Activated effector memory CD4-positive, alpha-beta T cell treated with anti-CD3 and anti-CD28 coated beads, Interleukin-2, amount 50 U/mL, for 16 hours (primary cell): ENCODE measurements around the gene CHD2.
"Not testable (repeated sequence)": the region's sequence is repeated elsewhere in the genome, so short reads cannot be mapped to it uniquely, and the experiment has no call there.

ENCODE experiments used
- DNase-seq: peaks from one replicate; pipeline ENCODE4 v3.0.0-alpha.2; 2020

The CHD2 gene

DNA sequence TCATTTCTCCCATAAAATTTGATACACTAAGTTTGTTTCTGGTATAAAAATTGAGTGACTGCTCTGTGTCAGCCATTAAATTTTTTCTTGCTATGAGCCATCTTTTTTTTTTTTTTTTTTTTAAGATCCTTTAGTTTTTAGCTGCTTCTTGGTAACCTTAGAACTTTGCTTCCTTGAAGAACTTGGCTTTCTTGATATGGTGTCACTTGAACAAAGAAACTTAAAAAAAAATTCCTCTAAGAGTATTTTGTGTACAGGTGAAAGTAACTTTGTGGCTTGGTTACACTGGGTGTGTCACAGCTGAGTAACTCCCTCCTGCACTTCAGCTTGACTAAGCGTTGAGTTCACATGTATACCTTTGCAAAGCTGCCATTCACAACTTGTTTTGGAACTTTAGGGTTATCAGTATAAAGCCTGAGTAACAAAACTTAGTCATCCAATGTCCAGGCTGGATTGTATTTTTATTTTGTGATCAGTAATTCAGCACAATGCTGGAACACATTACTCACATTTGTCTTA lies 6.5 kb downstream of the CHD2 start:
- DNase-seq, result peak; percentile 83

DNA sequence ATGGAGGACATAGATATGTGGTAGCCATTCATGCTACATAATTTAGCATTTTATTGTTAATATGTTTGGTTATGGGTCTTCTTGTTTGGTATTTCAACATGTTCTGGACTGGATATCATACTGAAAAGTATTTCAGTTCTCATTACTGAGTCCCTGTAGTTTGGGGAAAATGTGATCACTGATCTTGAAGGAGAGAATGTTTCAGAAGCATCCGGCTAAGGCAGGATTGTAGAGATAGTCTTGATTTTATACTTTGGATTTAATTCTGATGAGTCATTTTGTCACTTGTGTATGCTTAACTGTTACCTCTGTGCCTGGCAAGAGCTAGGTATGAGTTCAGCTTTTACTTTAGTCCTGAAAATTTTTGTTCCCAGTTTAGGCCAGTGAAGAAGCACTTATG lies 7.1 kb downstream of the CHD2 start:
- DNase-seq, result no peak

DNA sequence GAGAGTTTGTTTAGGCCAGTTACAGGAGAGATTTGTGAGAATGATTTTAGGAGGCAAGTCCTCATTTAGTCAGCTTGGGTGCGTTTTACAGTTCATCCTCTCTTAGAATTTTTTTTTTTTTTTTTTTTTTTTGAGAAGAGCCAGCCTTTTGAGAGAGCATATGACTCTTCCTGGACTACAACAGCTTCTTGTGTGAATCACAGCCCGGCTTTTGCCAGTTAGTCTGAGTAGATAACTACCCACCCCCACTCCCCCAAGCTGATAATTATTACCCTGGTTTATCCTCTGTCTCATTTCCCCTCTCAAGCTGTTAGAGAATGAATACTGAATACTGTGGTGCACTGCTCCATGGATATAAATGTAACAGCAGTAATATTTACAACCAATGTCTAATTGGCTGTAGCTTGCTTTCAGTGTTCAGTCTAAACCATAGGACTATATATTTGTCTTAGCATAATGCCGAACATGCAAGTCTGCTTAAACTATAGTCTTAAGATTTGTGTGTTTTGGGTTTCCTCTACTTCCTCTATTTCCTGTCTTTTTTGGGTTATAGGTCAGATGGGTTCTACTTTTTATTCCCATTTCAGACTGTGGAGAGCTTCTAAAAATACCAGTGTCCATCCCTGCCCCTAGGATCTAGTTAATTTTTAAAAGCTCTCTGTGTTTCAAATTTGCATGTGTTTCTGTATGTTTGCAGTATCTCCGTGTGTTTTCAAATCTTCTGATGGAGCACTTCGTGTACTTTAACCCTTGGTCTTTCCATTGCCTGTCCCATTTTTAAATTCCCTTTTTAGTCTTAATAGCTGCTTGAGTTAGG lies 8.0 kb downstream of the CHD2 start:
- peak; percentile 74 for DNase-seq

DNA sequence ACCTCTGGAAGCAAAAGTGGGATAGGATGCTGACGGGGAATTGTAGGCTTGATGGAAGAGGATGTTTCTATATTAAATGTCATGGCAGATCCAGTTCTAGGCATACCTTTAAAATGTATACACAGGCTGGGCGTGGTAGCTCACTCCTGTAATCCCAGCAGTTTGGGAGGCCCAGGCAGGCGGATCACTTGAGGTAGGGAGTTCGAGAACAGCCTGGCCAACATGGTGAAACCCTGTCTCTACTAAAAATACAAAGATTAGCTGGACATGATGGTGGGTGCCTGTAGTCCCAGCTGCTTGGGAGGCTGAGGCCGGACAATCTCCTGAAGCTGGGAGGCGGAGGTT lies 8.6 kb downstream of the CHD2 start:
- no peak for DNase-seq

DNA sequence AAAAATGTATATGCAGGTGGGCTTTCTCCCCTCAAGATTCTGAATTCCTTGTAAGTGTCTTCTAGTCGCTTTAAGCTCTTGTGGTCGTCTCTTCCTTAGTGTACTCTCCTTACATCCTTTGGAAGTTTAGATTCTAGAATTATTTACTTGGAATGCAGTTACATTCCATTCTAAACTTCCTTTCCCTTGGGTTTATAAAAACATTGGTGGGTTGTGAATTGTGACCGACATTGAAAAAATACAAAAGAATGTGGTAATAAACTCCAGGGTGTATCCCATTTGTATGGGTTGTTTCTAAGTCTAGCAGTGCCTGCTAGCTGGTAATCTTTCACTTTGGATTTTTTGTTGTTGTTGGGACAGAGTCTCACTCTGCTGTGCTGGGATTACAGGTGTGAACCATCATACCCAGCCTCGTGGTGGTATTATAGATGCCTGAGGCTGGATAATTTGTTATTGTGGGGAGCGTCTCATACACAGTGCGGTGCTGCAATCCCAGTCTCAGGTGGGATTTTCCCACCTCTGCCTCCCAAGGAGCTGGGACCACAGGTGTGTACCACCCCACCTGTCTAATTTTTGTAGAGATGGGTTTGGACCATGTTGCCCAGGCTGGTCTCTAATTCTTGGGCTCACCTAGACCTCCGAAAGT lies 9.1 kb downstream of the CHD2 start:
- no peak for DNase-seq

DNA sequence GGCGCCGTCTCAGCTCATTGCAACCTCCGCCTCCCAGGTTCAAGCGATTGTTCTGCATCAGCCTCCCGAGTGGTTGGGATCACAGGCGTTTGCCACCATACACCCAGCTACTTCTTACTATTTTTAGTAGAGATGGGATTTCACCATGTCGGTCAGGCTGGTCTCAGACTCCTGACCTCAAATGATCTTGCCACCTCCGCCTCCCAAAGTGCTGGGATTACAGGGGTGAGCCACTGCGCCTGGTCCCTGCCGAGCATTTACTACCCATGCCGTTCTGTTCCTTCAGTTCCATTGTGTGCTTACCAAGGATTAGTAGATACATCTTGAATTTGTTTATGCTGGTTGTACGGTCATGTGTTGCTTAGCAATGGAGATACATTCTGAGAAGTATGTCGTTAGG lies 10.3 kb downstream of the CHD2 start:
- no peak for DNase-seq

DNA sequence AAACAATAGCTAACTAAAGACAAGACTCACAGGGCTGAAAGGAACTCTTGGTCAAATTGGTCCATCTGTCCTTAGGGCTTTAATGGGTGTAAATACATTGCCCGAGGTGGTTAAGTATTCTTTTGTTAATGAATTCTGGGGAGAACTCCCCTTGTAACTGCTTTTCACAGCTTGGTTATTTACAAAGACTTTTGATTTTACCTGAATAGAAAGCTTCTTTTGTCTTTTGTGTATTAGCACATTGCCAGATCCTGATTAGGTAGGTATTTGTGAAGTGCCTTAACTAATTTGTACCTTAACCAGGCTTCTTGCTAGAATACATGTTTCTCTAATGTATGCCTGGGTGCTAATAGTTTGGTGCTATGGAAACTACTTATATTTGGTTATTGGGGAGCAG lies 14.0 kb downstream of the CHD2 start:
- no peak for DNase-seq

DNA sequence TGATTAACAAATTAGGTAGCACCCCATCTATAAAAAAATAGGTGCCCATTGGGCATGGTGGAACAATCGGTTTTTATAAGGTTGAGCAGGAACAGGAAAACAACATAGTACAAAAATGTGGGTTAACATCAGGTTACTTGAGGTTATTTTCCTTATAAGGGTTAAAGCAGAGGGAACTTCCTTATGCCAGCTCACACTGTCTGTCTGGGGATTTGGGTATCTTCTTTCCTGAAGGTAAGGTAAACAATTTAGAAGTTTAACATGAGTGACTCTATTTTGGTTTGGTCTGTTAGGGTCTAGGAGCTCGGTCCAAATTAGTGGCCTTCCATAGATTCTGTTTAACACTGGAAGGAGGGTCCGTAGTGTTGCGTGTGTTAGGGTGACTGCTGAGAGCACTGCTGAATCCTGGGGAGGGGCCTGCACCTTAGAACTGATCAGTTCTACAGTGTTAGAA lies 14.7 kb downstream of the CHD2 start:
- DNase-seq, result no peak

DNA sequence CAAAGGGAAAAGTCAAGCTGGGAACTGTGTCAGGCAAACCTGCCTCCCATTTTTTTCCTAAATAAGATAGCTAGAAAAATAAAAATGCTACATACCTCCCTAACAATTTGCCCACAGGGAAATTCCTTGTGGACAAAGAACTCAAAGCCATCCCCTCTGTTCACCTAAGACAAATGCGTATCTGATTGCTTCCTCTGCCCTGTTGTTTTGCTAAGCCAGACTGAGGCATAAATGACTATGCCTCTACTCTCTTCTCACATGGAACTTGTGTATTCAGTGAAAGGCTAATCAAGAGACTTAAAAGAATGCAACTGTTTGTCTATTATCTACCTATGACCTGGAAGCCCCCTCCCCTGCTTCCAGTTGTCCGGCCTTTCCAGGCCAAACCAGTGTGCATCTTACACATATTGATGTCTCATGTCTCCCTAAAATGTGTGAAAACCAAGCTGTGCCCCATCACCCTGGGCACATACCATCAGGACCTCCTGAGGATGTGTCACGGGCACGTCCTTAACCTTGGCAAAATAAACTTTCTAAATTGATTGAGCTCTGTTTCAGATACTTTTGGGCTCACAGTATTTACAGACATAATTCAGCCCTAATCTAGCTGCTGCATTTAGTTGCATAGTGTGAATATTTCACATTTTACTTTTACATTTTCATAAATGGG lies 15.8 kb downstream of the CHD2 start:
- no peak for DNase-seq

DNA sequence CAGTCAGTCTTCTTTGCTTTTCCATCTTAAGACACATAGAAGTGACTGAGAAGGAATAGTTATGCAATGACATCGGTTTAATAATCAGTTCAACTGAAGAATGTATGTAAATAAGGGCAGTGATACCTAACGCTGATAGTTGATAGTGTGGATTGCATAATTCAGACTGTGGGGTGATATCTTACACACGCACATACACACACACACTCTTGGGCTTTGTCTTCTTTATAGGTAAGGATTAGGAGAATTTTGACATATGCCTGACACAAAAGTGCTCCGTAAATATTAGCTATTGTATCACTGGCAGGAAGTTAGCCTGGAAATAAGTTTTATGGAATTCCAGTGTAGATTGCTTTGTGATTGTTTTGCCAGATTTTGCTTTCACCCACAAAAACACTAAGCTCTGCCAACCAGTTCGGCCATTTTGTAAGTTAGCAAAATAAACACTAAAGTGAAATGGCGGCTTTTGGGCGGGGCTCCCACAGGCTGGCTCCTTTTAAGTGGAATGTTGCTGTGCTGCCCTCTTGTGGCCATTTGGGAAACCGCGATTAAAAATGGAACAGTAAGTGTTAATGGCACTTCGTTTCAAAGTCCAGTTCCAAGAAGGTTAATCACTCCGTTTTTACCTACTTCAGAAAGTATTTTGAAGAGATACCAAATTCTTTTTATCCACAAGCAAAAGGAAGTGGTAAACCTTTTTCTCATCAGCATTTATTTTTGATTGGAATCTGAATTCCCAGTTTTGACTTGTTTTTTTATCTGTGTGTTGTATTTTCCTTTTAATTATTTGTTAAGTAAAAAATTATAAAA lies 17.7 kb downstream of the CHD2 start:
- peak; percentile 97 for DNase-seq

DNA sequence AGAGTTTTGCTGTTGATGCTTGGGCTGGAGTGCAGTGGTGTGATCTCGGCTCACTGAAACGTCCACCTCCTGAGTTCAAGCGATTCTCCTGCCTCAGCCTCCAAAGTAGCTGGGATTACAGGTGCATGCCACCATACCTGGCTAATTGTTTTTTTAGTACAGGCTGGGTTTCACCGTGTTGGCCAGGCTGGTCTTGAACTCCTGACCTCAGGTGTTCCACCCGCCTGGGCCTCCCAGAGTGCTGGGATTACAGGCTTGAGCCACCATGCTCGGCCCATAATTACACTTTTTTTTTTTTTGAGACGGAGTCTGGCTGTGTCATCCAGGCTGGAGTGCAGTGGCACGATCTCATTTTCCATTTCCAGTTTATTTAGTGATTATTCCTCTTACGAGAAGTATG lies 18.8 kb downstream of the CHD2 start:
- DNase-seq, result not testable (repeated sequence)

DNA sequence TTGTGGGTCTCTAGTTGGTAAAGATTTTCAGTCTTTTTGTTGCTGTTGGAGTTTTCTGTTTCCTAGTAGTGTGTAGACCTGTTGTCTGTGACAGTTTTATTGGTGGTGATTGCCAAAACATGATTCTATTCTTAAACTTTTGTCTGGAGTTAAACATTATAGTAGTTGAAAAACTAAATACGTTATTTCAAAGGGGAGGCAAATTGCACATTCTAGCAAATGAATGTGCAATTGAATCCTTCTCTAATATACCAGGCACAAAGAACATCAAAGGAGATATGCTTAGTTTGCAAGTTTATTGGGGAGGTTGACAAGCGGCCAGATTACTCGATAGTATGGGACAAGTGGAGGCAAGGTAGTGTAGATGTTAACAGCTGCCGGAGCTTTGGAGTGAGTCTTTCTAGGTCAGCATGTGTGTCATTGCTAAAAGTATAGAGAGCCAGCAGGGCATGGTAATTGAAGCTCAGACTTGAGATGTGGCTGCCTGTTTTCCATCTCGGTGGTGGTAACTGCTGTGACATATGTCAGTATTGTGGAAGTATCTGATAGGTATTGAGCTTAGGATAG lies 20.6 kb downstream of the CHD2 start:
- no peak for DNase-seq

DNA sequence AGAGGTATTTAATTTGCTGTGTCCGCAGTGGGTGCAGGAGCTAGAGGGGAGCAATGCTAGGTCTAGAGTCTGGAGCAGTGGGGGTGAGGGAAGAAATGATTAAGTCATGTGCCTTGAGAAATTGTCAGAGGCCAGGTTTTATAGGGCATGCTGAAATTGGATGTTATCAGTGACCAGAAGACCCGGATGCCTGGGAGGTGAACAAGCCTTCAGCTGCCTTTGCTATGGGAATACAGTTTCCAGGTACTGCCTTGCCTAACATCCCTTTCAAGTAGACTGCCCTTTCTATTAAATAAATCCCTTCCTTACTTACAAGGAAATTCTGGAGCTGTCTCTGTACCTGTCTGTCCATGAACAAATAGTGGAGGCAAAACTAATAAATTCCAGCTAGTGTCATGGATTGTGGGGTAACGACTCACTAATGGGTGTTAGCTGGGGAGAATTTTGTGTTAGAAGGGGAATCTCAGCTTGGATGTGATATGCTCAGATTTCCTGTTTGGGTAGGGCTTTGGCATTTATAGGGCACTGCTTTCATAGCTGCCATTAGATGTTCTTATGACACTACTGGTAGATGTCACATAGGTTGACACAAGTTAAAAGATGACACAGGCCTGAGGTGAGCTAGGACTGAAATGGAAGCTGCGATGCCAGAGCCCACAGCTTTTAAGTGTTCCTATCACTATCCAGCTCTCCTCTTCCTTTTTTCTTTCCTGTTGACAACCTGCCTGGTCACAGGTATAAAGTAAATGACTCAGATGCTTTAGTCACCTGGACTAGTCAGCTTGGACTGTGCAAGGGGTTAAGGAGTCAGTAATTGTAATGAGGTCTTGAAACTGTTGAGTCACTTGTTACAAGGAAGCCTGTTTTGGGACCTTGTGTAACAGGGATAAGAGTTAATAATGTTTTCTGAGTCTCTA lies 21.3 kb downstream of the CHD2 start:
- peak; percentile 69 for DNase-seq

DNA sequence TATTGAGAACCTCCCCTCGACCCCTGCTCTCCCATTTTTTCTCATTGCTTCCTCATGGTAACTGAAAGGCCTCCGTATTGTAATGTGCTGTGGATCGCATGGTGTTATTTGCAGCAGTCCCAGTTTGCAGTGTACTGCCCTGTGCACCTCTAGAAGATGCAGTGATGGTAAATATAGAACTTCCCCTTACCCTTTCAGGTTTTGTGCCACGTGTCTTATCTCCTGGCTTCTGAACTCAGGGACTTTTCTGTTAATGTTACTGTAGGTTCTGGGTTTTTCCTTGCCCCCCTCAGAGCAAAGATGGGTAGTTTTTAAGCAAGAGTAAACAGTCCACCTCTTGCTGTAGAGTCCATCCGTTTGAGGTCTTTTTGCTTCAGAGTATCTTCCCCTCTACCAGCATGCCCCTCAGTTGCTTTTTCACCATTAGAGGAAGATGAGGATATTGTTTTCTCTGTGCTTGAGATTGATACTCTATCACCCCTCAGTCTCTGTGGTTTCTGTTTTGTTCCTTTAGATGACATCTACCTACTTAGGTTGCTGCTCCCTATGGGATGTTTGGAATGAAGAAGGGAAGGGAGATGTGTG lies 22.4 kb downstream of the CHD2 start:
- no peak for DNase-seq

DNA sequence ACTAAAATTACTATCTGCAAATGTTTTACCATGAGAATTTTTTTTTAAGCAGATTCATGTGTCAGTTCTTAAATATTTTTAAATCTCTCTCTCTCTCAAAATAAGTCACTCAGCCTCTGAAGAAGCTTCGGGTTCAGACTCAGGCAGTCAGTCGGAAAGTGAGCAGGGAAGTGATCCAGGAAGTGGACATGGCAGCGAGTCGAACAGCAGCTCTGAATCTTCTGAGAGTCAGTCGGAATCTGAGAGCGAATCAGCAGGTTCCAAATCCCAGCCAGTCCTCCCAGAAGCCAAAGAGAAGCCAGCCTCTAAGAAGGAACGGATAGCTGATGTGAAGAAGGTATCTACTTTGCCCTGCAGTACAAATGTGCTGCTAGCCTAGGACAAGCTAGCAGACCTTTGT lies 24.1 kb downstream of the CHD2 start:
- DNase-seq, result no peak

DNA sequence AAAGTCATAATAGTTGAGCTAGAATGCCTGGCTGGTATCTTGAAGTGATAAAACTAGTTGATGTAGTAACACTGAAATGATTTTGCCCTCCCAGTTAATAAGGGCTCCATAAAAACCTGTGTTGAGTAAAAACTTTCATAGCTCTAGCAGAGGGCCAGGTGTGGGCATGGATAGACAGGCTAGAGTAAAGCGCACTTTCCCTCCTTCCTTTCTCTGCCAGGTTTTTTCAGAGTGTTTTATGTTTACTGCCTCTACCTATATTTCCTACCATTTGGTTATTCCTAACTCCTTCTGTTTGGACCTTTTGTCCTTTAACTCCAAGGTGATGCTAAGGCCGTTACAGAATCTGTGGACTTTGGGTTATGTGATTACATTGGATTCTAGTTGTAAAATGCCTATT lies 25.3 kb downstream of the CHD2 start:
- no peak for DNase-seq

DNA sequence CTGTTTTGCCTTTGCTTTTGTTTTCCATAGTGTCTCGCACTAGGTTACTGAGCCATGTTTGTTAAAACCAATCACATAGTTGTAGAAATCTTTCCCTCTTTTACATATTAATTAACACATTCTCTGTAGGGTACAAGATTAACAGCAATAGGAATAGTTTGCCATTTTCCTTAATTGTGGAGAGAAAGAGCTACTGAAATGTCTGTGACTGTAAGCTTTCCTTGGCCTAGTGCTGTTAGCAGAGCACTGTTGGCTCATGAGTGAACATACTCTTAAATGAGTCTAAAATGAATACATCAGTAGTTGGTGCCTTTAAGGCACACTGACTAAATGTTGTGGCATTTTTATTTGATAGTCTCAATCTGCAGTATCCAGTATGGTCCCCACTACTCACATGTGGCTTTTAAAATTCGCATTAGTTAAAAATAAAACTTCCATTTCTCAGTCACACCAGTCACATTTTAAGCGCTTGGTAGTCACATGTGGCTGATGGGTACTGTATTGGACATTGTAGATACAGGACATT lies 28.2 kb downstream of the CHD2 start:
- no peak for DNase-seq

DNA sequence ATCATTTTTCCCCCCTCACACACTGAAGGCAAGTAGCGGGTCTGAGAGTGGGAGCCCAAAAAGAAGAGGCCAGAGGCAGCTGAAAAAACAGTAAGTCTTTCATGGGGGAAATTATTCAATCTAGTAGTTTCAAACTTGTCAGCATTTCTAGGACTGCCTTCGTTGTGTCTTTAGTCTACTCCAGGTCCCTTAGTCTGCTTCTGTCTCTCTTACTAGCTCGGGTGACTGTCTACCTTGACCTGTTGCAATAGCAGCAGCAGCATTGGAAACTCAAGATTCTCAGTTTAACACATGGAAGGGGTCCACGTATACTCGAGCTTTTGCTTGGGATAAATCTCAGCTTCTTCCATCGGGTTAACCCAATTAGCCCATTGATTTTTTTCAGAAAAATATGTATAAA lies 28.9 kb downstream of the CHD2 start:
- no peak for DNase-seq

DNA sequence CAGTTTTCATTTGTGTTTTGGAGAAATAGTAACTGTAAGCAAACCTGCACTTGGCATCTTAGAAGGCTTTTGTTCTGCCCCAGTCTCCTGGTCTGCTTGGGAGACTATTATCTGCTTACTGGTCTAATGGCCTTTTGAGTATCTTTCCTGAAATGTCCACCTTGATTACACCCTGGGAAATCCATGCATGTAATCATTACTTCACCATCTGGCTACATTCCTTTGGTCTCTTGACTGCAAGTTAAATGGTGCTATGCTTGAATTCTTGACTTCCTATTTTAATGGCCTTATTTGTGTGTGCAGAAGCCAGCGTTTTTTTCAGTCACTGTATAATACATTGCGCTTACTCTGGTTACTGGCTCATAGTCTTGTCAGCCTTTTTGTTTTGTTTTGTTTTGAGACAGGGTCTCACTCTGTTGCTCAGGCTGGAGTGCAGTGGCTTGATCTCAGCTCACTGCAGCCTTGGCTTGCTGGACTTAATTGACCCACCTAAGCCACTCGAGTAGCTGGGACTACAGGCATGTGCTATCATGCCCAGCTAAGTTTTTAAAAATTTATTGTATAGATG lies 30.0 kb downstream of the CHD2 start:
- DNase-seq, result no peak

DNA sequence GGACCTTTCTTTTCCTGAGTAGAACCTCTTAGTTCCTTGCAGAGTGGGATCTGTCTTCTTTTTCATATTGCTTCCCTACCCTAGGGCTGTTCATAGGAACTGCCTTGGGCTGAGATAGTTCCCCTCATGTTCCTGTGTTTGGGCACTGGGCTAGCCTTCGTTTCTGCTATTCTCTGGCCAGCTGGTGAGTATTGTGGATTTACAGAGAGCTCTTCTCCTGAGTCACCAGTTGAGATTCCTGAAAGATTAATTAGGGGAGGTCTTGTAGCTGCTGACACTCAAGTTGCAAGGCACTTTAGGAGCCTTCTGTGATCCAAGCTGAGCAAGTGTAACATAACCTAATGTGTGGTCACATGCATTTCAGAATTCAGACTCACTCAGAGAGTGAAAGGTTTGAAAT lies 30.7 kb downstream of the CHD2 start:
- no peak for DNase-seq
